HepG2 (cell line): ENCODE data around the gene C1orf115. TPM values are rescaled to one million over a fixed set of nuclear protein-coding genes. Genes with fewer than 3 reads are reported as not detected.
A peak's percentile ranks its signal among the peaks of the same experiment; 100 is the strongest.

Source experiments
- FLYWCH1 ChIP-seq: sonication (generic); formaldehyde crosslinking; IDR thresholded peaks from 2 replicates; pipeline ENCODE4 v1.8.1; 2023; ENCODE audit warnings: mild to moderate bottlenecking, missing genetic modification reagents
- GFI1 ChIP-seq: sonication (generic); formaldehyde crosslinking; IDR thresholded peaks from 2 replicates; pipeline ENCODE4 v1.5.0; 2020; ENCODE audit warnings: missing genetic modification reagents, mild to moderate bottlenecking, borderline replicate concordance
- KAT7 ChIP-seq: IDR thresholded peaks from 2 replicates; pipeline ENCODE4 v1.6.1; 2018; ENCODE audit warnings: borderline replicate concordance, missing compliant biosample characterization
- SCMH1 ChIP-seq: sonication (generic); formaldehyde crosslinking; IDR thresholded peaks from 2 replicates; pipeline ENCODE4 v1.9.0; 2021; ENCODE audit warnings: missing genetic modification reagents, mild to moderate bottlenecking, borderline replicate concordance
- SOX5 ChIP-seq: IDR thresholded peaks from 2 replicates; pipeline ENCODE4 v1.6.1; 2016; ENCODE audit warnings: borderline replicate concordance
- THAP11 ChIP-seq: IDR thresholded peaks from 2 replicates; pipeline ENCODE4 v1.6.1; 2016; ENCODE audit warnings: missing biosample characterization, missing genetic modification reagents
- XBP1 ChIP-seq: sonication (generic); formaldehyde crosslinking; IDR thresholded peaks from 2 replicates; pipeline ENCODE4 v1.5.0; 2020; ENCODE audit warnings: missing genetic modification reagents
- ZFP41 ChIP-seq: sonication (generic); formaldehyde crosslinking; IDR thresholded peaks from 2 replicates; pipeline ENCODE4 v1.4.0; 2020; ENCODE audit warnings: mild to moderate bottlenecking, missing genetic modification reagents, borderline replicate concordance
- ZFP91 ChIP-seq: sonication (generic); formaldehyde crosslinking; IDR thresholded peaks from 2 replicates; pipeline ENCODE4 v1.9.0; 2022; ENCODE audit warnings: missing genetic modification reagents, mild to moderate bottlenecking, borderline replicate concordance
- ZNF143 ChIP-seq: sonication (generic); formaldehyde crosslinking; IDR thresholded peaks from 2 replicates; pipeline ENCODE4 v1.4.0; 2020; ENCODE audit warnings: missing genetic modification reagents
- ZNF350 ChIP-seq: sonication (generic); formaldehyde crosslinking; IDR thresholded peaks from 2 replicates; pipeline ENCODE4 v1.4.0; 2020; ENCODE audit warnings: mild to moderate bottlenecking, low read depth, missing genetic modification reagents, borderline replicate concordance
- ZNF609 ChIP-seq: sonication (generic); formaldehyde crosslinking; IDR thresholded peaks from 2 replicates; pipeline ENCODE4 v1.4.0; 2020; ENCODE audit warnings: mild to moderate bottlenecking, missing genetic modification reagents, borderline replicate concordance
- ZNF850 ChIP-seq: sonication (generic); formaldehyde crosslinking; conservative IDR thresholded peaks from 2 replicates; pipeline ENCODE4 v1.9.0; 2021; ENCODE audit warnings: mild to moderate bottlenecking, missing genetic modification reagents
- polyA plus RNA-seq, 8 experiments: library from polyadenylated mRNA; depleted of rRNA in 3 of 8; stranded (reverse) in 7 of 8; unstranded in 1 of 8; fragments of >200 nt; fragmentation: Illumina TruSeq in 4 of 8; extraction: Trizol in 4 of 8; gene quantifications; 2 replicates each; pipeline versions ENCODE4 v1.2.1 to v1.2.3, GENCODE V29; 2011 to 2016; ENCODE audit warnings: low read depth in 4 of 8, missing spikeins in 1 of 8, mixed read lengths in 1 of 8; ENCODE audit not compliant: insufficient read depth in 1 of 8
- total RNA-seq, 5 experiments: library from RNA; depleted of rRNA; stranded (reverse); fragments of >200 nt; fragmentation: Illumina TruSeq; extraction: Trizol; gene quantifications; 2 replicates each; pipeline ENCODE4 v1.2.3, GENCODE V29; 2016; ENCODE audit warnings: low read depth in 1 of 5
- TF ChIP-seq, protein P1 (sequence below): IDR thresholded peaks from 2 replicates; pipeline ENCODE4 v1.4.0; 2020; ENCODE audit warnings: mild to moderate bottlenecking, missing genetic modification reagents
- TF ChIP-seq, protein P2 (sequence below), 2 experiments: fragments of 450-650 bp in 1 of 2; sonication (generic) in 1 of 2; formaldehyde crosslinking; IDR thresholded peaks; 2 replicates each; pipeline versions ENCODE4 v1.5.0 to v1.8.0; 2020 to 2022; ENCODE audit warnings: mild to moderate bottlenecking in 1 of 2, missing genetic modification reagents in 1 of 2

Gene C1orf115
- total and polyA plus RNA-seq, 2 of the 13 experiments (the other 11 are each of a cell fraction or from before 2014, with no cell fraction given), result 25.2 to 85.9 TPM

DNA sequence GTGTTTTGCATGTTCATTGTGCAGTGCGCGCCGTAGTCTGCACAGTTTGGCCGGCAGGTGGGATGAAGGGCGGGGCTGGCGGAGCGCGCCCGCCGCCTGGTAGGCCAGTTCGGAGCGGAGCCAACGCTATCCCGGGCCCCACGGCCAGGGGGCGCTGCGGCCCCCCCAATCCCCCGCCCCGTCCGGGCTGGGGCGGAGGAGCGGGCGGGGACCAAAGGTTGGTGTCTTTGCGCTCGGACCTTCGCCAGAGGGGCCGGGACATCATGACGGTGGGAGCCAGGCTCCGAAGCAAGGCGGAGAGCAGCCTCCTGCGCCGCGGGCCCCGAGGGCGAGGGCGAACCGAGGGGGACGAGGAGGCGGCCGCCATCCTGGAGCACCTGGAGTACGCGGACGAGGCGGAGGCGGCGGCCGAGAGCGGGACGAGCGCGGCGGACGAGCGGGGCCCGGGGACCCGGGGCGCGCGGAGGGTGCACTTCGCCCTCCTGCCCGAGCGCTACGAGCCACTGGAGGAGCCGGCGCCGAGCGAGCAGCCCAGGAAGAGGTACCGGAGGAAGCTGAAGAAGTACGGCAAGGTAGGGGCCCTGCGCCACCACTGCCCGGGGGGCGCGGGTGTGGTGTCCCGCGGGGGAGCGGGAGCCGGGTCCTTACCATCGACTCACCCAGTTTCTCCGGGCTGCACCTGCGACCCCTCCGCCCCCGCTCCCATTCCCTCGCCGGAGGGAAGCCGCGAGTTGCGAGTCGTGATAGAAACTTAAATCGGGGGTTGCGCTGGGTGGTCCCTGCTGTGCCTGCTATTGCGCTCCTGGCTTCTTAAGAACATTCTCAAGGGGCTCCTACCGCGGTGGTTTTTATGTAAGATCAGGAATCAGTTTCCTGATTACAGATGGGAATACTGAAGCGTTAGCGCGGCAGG is at the start of gene C1orf115 (continued):
- no peak for TF ChIP-seq FLYWCH1
- peak; percentile 82; the same call in 1 of the 2 replicates for TF ChIP-seq KAT7 (CRISPR knock-in tag)
- TF ChIP-seq XBP1 (CRISPR knock-in tag), result no peak
- TF ChIP-seq, protein P1, sequence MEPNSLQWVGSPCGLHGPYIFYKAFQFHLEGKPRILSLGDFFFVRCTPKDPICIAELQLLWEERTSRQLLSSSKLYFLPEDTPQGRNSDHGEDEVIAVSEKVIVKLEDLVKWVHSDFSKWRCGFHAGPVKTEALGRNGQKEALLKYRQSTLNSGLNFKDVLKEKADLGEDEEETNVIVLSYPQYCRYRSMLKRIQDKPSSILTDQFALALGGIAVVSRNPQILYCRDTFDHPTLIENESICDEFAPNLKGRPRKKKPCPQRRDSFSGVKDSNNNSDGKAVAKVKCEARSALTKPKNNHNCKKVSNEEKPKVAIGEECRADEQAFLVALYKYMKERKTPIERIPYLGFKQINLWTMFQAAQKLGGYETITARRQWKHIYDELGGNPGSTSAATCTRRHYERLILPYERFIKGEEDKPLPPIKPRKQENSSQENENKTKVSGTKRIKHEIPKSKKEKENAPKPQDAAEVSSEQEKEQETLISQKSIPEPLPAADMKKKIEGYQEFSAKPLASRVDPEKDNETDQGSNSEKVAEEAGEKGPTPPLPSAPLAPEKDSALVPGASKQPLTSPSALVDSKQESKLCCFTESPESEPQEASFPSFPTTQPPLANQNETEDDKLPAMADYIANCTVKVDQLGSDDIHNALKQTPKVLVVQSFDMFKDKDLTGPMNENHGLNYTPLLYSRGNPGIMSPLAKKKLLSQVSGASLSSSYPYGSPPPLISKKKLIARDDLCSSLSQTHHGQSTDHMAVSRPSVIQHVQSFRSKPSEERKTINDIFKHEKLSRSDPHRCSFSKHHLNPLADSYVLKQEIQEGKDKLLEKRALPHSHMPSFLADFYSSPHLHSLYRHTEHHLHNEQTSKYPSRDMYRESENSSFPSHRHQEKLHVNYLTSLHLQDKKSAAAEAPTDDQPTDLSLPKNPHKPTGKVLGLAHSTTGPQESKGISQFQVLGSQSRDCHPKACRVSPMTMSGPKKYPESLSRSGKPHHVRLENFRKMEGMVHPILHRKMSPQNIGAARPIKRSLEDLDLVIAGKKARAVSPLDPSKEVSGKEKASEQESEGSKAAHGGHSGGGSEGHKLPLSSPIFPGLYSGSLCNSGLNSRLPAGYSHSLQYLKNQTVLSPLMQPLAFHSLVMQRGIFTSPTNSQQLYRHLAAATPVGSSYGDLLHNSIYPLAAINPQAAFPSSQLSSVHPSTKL (CRISPR knock-in tag), result peak; percentile 80
- TF ChIP-seq ZNF350 (CRISPR knock-in tag), result peak; percentile 56
- TF ChIP-seq ZNF609 (CRISPR knock-in tag), result no peak; the same call in 1 of the 2 replicates
- TF ChIP-seq GFI1 (CRISPR knock-in tag), result peak; percentile 74
- TF ChIP-seq ZNF850 (CRISPR knock-in tag), result no peak
- TF ChIP-seq SCMH1 (CRISPR knock-in tag), result no peak
- TF ChIP-seq ZFP41 (CRISPR knock-in tag), result no peak
- TF ChIP-seq ZNF143 (CRISPR knock-in tag), result no peak
- TF ChIP-seq ZFP91, result peak; percentile 94
- peak; percentile 45 for TF ChIP-seq THAP11 (CRISPR knock-in tag)
- TF ChIP-seq, protein P2, sequence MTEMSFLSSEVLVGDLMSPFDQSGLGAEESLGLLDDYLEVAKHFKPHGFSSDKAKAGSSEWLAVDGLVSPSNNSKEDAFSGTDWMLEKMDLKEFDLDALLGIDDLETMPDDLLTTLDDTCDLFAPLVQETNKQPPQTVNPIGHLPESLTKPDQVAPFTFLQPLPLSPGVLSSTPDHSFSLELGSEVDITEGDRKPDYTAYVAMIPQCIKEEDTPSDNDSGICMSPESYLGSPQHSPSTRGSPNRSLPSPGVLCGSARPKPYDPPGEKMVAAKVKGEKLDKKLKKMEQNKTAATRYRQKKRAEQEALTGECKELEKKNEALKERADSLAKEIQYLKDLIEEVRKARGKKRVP (CRISPR knock-in tag; IDR thresholded peaks at IDR 0.05), result no peak
- TF ChIP-seq SOX5 (CRISPR knock-in tag), result peak; percentile 42; the same call in 1 of the 2 replicates
